CD14-positive monocyte (primary cell): ENCODE measurements around the gene IFNA21. TPM values are rescaled to one million over a fixed set of nuclear protein-coding genes. Genes with fewer than 3 reads are reported as not detected.
"Not testable (repeated sequence)": the region's sequence is repeated elsewhere in the genome, so short reads cannot be mapped to it uniquely, and the experiment has no call there.

Experiments
- DNase-seq, 3 donors: peaks; one replicate each; pipeline ENCODE4 v3.0.0-alpha.2; 2011 to 2022
- H2AFZ ChIP-seq: 2 replicates; pipeline ENCODE4 v1.6.0; 2012; ENCODE audit warnings: mild to moderate bottlenecking, low read depth, low read length, inconsistent platforms; ENCODE audit not compliant: insufficient read depth, poor library complexity, severe bottlenecking
- H3K27ac ChIP-seq, 2 donors: 1 replicate in 1 of 2; 2 replicates in 1 of 2; pipeline ENCODE4 v1.5.1; 2012 to 2013; ENCODE audit warnings: low read length in 2 of 2, control low read depth in 1 of 2, inconsistent platforms in 1 of 2, low read depth in 1 of 2, mild to moderate bottlenecking in 1 of 2
- H3K27me3 ChIP-seq, 2 donors: one replicate each; pipeline versions ENCODE4 v1.6.0 to v1.6.1; 2011 to 2013; ENCODE audit warnings: low read length in 2 of 2; ENCODE audit not compliant: control insufficient read depth in 2 of 2, insufficient read depth in 2 of 2
- H3K36me3 ChIP-seq, 2 donors: replicated peaks in 1 of 2; 1 replicate in 1 of 2; 2 replicates in 1 of 2; pipeline versions ENCODE4 v1.5.1 to v1.6.1; 2012 to 2013; ENCODE audit warnings: low read length in 2 of 2, control low read depth in 1 of 2, inconsistent platforms in 1 of 2, mild to moderate bottlenecking in 1 of 2; ENCODE audit not compliant: insufficient read depth in 2 of 2, control insufficient read depth in 1 of 2
- H3K4me1 ChIP-seq, 2 donors: 1 replicate in 1 of 2; 2 replicates in 1 of 2; pipeline versions ENCODE4 v1.5.1 to v1.6.1; 2012 to 2013; ENCODE audit warnings: low read length in 2 of 2, control low read depth in 1 of 2, inconsistent platforms in 1 of 2, mild to moderate bottlenecking in 1 of 2, moderate library complexity in 1 of 2; ENCODE audit not compliant: insufficient read depth in 2 of 2, control insufficient read depth in 1 of 2
- H3K4me2 ChIP-seq: replicated peaks from 2 replicates; pipeline ENCODE3; 2012; ENCODE audit warnings: low read length, moderate library complexity, mild to moderate bottlenecking; ENCODE audit not compliant: poor library complexity, severe bottlenecking; ENCODE audit errors: extremely low read depth
- H3K4me3 ChIP-seq, 3 experiments: fragments of 200-600 bp in 1 of 3; sonication (generic) in 1 of 3; replicated peaks in 1 of 3; 1 replicate in 2 of 3; 2 replicates in 1 of 3; pipeline ENCODE4 v1.5.1; 2011 to 2013; ENCODE audit warnings: low read length in 3 of 3, mild to moderate bottlenecking in 3 of 3, control low read depth in 2 of 3, low read depth in 2 of 3, inconsistent platforms in 1 of 3, moderate library complexity in 1 of 3
- H3K79me2 ChIP-seq: 2 replicates; pipeline ENCODE4 v1.6.0; 2012; ENCODE audit warnings: mild to moderate bottlenecking, control low read depth, inconsistent platforms, low read length, moderate library complexity; ENCODE audit not compliant: insufficient read depth
- H3K9ac ChIP-seq: 2 replicates; pipeline ENCODE4 v1.6.0; 2017; ENCODE audit warnings: low read length, mild to moderate bottlenecking; ENCODE audit not compliant: insufficient read depth, poor library complexity, severe bottlenecking
- H3K9me3 ChIP-seq, 2 donors: replicated peaks in 1 of 2; 1 replicate in 1 of 2; 2 replicates in 1 of 2; pipeline versions ENCODE4 v1.5.1 to v1.6.1; 2012 to 2013; ENCODE audit warnings: low read length in 2 of 2, control low read depth in 1 of 2; ENCODE audit not compliant: control insufficient read depth in 1 of 2, insufficient read depth in 1 of 2
- H4K20me1 ChIP-seq: 2 replicates; pipeline ENCODE4 v1.6.0; 2012; ENCODE audit warnings: mild to moderate bottlenecking, low read length, control low read depth, moderate library complexity; ENCODE audit not compliant: insufficient read depth
- H3K27ac Mint-ChIP-seq, 7 donors: one replicate each; pipeline ENCODE4 v1.8.0; 2020; ENCODE audit warnings: mild to moderate bottlenecking in 7 of 7, mixed read lengths in 7 of 7, moderate library complexity in 6 of 7, inconsistent platforms in 2 of 7
- H3K27me3 Mint-ChIP-seq, 3 donors: one replicate each; pipeline ENCODE4 v1.8.0; 2021 to 2022; ENCODE audit warnings: low read depth in 3 of 3, mild to moderate bottlenecking in 3 of 3, mixed read lengths in 3 of 3, moderate library complexity in 3 of 3, inconsistent platforms in 1 of 3
- H3K36me3 Mint-ChIP-seq, 2 donors: one replicate each; pipeline ENCODE4 v1.8.0; 2020; ENCODE audit warnings: mixed read lengths in 2 of 2, inconsistent platforms in 1 of 2, mild to moderate bottlenecking in 1 of 2
- H3K4me1 Mint-ChIP-seq: one replicate; pipeline ENCODE4 v1.8.0; 2020; ENCODE audit warnings: mild to moderate bottlenecking, mixed read lengths
- H3K4me3 Mint-ChIP-seq, 2 donors: one replicate each; pipeline ENCODE4 v1.8.0; 2020; ENCODE audit warnings: mild to moderate bottlenecking in 2 of 2, mixed read lengths in 2 of 2, moderate library complexity in 1 of 2
- H3K9me3 Mint-ChIP-seq, 7 donors: one replicate each; pipeline ENCODE4 v1.8.0; 2020 to 2022; ENCODE audit warnings: mixed read lengths in 7 of 7, mild to moderate bottlenecking in 6 of 7, moderate library complexity in 6 of 7, inconsistent platforms in 2 of 7
- WGBS: methylation state at CpG from one replicate; pipeline ENCODE4 v1.1.5; 2013; ENCODE audit warnings: missing lambda C conversion rate; ENCODE audit not compliant: insufficient coverage; 5-methylcytosine and 5-hydroxymethylcytosine counted together
- intact Hi-C, 2 donors: fragments of 100-400 bp; cut with micrococcal nuclease; formaldehyde crosslinking; loops; one replicate each; pipeline versions ENCODE4 v1.15.0 to v1.15.1; 2023
- polyA plus RNA-seq, 3 donors: library from polyadenylated mRNA; depleted of rRNA in 1 of 3; unstranded in 2 of 3; stranded (reverse) in 1 of 3; fragments of 300-500 nt in 2 of 3; fragments of >200 nt in 1 of 3; fragmentation: Illumina TruSeq in 2 of 3; gene quantifications; 1 replicate in 2 of 3; 2 replicates in 1 of 3; pipeline ENCODE4 v1.2.3, GENCODE V29; 2012 to 2021
- TF ChIP-seq, protein P1 (sequence below): fragments of 200-600 bp; IDR thresholded peaks from one replicate; pipeline ENCODE4 v1.8.0; 2022; ENCODE audit warnings: antibody characterized with exemption, mild to moderate bottlenecking

The IFNA21 gene
- polyA plus RNA-seq, 3 donors: not detected

DNA sequence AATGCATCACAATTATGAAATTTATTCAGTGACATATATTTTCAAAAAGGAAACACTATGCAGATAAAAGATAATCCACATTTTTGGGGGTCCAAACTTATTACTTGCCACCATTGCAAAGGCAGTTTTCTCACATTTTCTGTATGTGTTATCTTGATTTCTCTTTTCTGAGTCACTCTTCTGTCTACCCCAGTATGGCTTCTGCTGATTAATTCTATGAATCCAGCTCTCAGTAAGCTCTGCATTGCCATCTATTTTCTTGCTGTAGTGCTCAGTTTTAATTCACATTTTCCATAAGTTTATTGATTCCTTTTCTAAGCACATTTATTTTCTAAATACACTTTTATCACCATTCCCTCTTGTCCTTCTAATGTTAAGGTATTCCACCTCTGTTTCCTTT lies 38.7 kb upstream of the IFNA21 start:
- Histone ChIP-seq H3K79me2 (no peaks in the 10 kb centered on the region), H3K36me3 (no peaks in the 10 kb centered on the region), H3K9ac (no peak overlapping the region), H3K27me3 (no peaks in the 10 kb centered on the region), H3K9me3 (no peaks in the 10 kb centered on the region), H4K20me1 (no peaks in the 10 kb centered on the region), H3K4me3 (no peak overlapping the region), H3K4me2 (no peak overlapping the region), H2AFZ (no peak overlapping the region), H3K4me1 (no peaks in the 10 kb centered on the region), H3K27ac (no peak overlapping the region)
- Mint-ChIP-seq H3K9me3 (peaks cover 0 to 2% (median 0%) of the 10 kb centered on the region in 7 donors), H3K4me3 (no peak overlapping the region), H3K27me3 (peaks cover 0 to 3% (median 3%) of the 10 kb centered on the region in 3 donors), H3K27ac (no peak overlapping the region), H3K4me1 (peaks cover 9% of the 10 kb centered on the region), H3K36me3 (no peaks in the 10 kb centered on the region)
- intact Hi-C loops: no loop called here
- no peak for DNase-seq
- TF ChIP-seq, protein P1, sequence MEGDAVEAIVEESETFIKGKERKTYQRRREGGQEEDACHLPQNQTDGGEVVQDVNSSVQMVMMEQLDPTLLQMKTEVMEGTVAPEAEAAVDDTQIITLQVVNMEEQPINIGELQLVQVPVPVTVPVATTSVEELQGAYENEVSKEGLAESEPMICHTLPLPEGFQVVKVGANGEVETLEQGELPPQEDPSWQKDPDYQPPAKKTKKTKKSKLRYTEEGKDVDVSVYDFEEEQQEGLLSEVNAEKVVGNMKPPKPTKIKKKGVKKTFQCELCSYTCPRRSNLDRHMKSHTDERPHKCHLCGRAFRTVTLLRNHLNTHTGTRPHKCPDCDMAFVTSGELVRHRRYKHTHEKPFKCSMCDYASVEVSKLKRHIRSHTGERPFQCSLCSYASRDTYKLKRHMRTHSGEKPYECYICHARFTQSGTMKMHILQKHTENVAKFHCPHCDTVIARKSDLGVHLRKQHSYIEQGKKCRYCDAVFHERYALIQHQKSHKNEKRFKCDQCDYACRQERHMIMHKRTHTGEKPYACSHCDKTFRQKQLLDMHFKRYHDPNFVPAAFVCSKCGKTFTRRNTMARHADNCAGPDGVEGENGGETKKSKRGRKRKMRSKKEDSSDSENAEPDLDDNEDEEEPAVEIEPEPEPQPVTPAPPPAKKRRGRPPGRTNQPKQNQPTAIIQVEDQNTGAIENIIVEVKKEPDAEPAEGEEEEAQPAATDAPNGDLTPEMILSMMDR: no peak

DNA sequence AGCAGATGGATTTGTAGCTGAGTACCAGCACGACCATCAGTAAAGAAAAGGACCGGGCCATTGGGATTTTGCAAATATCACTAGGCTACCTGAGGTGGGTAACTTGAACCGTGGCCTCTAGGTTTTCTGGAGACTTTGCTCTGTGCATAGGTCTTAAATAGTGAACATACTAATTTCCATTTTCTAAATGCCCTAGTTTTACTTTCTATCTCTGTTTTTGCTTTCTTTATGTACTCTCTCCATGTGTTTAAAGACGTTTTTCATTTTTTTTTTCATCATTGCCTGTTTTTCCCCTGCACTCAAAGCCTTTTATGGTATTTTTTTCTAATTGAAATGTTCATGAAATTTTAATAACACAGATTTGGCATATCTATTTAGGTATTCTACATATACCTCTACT lies 35.6 kb upstream of the IFNA21 start, which contains the start of gene IFNA7:
TSS of gene IFNA7 (minus strand) at position 101 of the 400 bp plus-strand sequence. CDS start at position 61, 40 bp downstream.
- H4K20me1 ChIP-seq, H3K9me3 ChIP-seq, H3K36me3 Mint-ChIP-seq, H3K4me2 ChIP-seq, H3K79me2 ChIP-seq, H2AFZ ChIP-seq, H3K27ac ChIP-seq, intact Hi-C loops, DNase-seq, H3K27me3 ChIP-seq, H3K36me3 ChIP-seq, H3K4me3 ChIP-seq, H3K4me3 Mint-ChIP-seq, H3K9me3 Mint-ChIP-seq, H3K27ac Mint-ChIP-seq, H3K27me3 Mint-ChIP-seq, H3K4me1 ChIP-seq, H3K9ac ChIP-seq, H3K4me1 Mint-ChIP-seq: not testable (repeated sequence)
- 83% methylated on average over 1 of the region's 4 CpGs for WGBS
